H1 (cell line): ENCODE data around the gene UBE2E2. TPM values are rescaled to one million over a fixed set of nuclear protein-coding genes. Genes with fewer than 3 reads are reported as not detected.

Experiments used
- RBBP5 ChIP-seq: IDR thresholded peaks from 2 replicates; pipeline ENCODE4 v1.7.1; 2012; ENCODE audit warnings: low read depth, mild to moderate bottlenecking, inconsistent platforms, low read length, moderate library complexity, borderline replicate concordance
- SP4 ChIP-seq: IDR thresholded peaks from 2 replicates; pipeline ENCODE4 v1.6.1; 2012; ENCODE audit warnings: low read length, inconsistent platforms
- SUZ12 ChIP-seq: fragments of 200-600 bp; sonication (generic); IDR thresholded peaks from 2 replicates; pipeline ENCODE4 v1.6.1; 2012; ENCODE audit warnings: mild to moderate bottlenecking, inconsistent platforms, low read length, moderate library complexity, mixed read lengths
- polyA plus RNA-seq, 7 experiments: library from polyadenylated mRNA; depleted of rRNA in 3 of 7; stranded (reverse) in 5 of 7; unstranded in 2 of 7; fragments of >200 nt in 5 of 7; fragments of 200-250 nt in 2 of 7; gene quantifications; 1 replicate in 5 of 7; 2 replicates in 1 of 7; 4 replicates in 1 of 7; pipeline versions ENCODE4 v1.2.1 to v1.2.3, GENCODE V29; 2011 to 2013; ENCODE audit warnings: missing spikeins in 2 of 7, mixed read lengths in 2 of 7
- total RNA-seq: library from RNA; stranded (reverse); fragmentation: NEBNext Ultra II Directional; extraction: Animal tissue kit (Norgen Biotek cat#: 25700); gene quantifications from 2 replicates; pipeline ENCODE4 v1.2.1, GENCODE V29; 2021

UBE2E2 gene
- total and polyA plus RNA-seq, 2 of the 8 experiments (the other 6 are each of a cell fraction or from before 2014, with no cell fraction given), result 57.6 to 70.6 TPM

- TF ChIP-seq RBBP5 (no peak), SP4 (no peak), SUZ12 (no peak)
These were observed 388.2 kb downstream of the UBE2E2 start (continued) for GRCh38 chr3:23591374-23591773.
